Testis (tissue), 2 donors: ENCODE results near the gene FRYL.

Source experiments
- CTCF ChIP-seq, 3 experiments: fragments of 450-650 bp in 2 of 3; fragments of 200-600 bp in 1 of 3; sonication (generic) in 1 of 3; IDR thresholded peaks; one replicate each; pipeline ENCODE4 v1.5.1; 2016 to 2019; ENCODE audit warnings: antibody characterized with exemption in 3 of 3, mild to moderate bottlenecking in 2 of 3, moderate library complexity in 1 of 3
- POLR2A ChIP-seq: fragments of 450-650 bp; IDR thresholded peaks from one replicate; pipeline ENCODE4 v1.6.1; 2017; ENCODE audit warnings: antibody characterized with exemption, mild to moderate bottlenecking, moderate library complexity

GRCh38 chr4:48661391-48661790 is 118.7 kb downstream of the FRYL start:
- TF ChIP-seq CTCF (IDR thresholded peaks at IDR 0.05) (no peak), POLR2A (no peak)
